ENCODE results near the gene GP5. TPM values are rescaled to one million over a fixed set of nuclear protein-coding genes. Genes with fewer than 3 reads are reported as not detected.

Gene GP5
- total RNA-seq, 2 donors from 2014 or later: 0.09 to 0.13 TPM

GRCh38 chr3:194351080-194351672 lies 47.9 kb downstream of the GP5 start, which contains the start of gene CPN2:
CPN2 (minus strand) TSS chr3:194351328; CDS start chr3:194342702, 8,626 bp downstream.
- H3K36me3 Mint-ChIP-seq (ENCODE audit: low read depth): no peaks in the 10 kb centered on the region
- WGBS, 2 experiments (ENCODE audit: insufficient coverage in 1 of 2, insufficient read length in 1 of 2): 94 to 99% methylated on average over 11 to 24 of the region's 24 CpGs
- H3K9me3 Mint-ChIP-seq: no peaks in the 10 kb centered on the region
- H3K27ac ChIP-seq (ENCODE audit: low read depth, low read length): no peak within 1 kb of the TSS
- H3K27me3 Mint-ChIP-seq (ENCODE audit: insufficient read depth): peaks cover 15% of the 10 kb centered on the region
- no peaks in the 10 kb centered on the region for H3K36me3 ChIP-seq (ENCODE audit: control insufficient read depth, insufficient read depth, low read length)
- H3K4me1 Mint-ChIP-seq: peaks cover 6% of the 10 kb centered on the region
- H3K9ac ChIP-seq (ENCODE audit: extremely low read depth, low read length, poor library complexity, severe bottlenecking): no peak within 1 kb of the TSS
- no peaks in the 10 kb centered on the region for H3K4me1 ChIP-seq (ENCODE audit: control insufficient read depth, insufficient read depth, low read length)
- no peak for DNase-seq
- H3K27ac Mint-ChIP-seq: peak within 1 kb of the TSS; percentile 96
- TF ChIP-seq, protein P1, sequence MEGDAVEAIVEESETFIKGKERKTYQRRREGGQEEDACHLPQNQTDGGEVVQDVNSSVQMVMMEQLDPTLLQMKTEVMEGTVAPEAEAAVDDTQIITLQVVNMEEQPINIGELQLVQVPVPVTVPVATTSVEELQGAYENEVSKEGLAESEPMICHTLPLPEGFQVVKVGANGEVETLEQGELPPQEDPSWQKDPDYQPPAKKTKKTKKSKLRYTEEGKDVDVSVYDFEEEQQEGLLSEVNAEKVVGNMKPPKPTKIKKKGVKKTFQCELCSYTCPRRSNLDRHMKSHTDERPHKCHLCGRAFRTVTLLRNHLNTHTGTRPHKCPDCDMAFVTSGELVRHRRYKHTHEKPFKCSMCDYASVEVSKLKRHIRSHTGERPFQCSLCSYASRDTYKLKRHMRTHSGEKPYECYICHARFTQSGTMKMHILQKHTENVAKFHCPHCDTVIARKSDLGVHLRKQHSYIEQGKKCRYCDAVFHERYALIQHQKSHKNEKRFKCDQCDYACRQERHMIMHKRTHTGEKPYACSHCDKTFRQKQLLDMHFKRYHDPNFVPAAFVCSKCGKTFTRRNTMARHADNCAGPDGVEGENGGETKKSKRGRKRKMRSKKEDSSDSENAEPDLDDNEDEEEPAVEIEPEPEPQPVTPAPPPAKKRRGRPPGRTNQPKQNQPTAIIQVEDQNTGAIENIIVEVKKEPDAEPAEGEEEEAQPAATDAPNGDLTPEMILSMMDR (conservative IDR thresholded peaks at IDR 0.05): no peak
- H3K9me3 ChIP-seq (ENCODE audit: control insufficient read depth, low read length): no peaks in the 10 kb centered on the region
- H3K4me3 ChIP-seq (ENCODE audit: low read length): no peak within 1 kb of the TSS
- peaks cover 4% of the 10 kb centered on the region for H3K27me3 ChIP-seq (ENCODE audit: control insufficient read depth, insufficient read depth, low read length, poor library complexity, severe bottlenecking)
- peak within 1 kb of the TSS; percentile 17 for H3K4me3 Mint-ChIP-seq

DNA sequence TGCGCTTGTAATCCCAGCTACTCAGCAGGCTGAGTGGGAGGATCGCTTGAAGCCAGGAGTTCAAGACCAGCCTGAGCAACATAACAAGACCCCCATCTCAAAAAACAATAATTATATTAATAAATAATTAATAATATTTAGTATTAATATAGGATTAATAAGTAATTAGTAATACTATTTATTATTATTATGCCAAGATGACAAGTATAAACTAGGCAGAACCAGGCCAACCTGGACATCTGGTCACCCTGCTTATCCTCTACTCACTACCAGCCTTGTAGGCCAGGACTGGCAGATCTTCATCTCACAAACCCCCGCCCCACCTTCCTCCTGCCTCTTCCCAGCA lies 48.4 kb downstream of the GP5 start:
- no peaks in the 10 kb centered on the region for H3K9me3 Mint-ChIP-seq
- Histone ChIP-seq H3K36me3 (ENCODE audit: control insufficient read depth, insufficient read depth, low read length) (no peaks in the 10 kb centered on the region), H3K27me3 (ENCODE audit: control insufficient read depth, insufficient read depth, low read length, poor library complexity, severe bottlenecking) (no peaks in the 10 kb centered on the region), H3K4me3 (ENCODE audit: low read length) (no peak overlapping the region), H3K4me1 (ENCODE audit: control insufficient read depth, insufficient read depth, low read length) (no peaks in the 10 kb centered on the region), H3K9me3 (ENCODE audit: control insufficient read depth, low read length) (no peaks in the 10 kb centered on the region), H3K9ac (ENCODE audit: extremely low read depth, low read length, poor library complexity, severe bottlenecking) (no peak overlapping the region), H3K27ac (ENCODE audit: low read depth, low read length) (no peak overlapping the region)
- TF ChIP-seq, protein P1 (conservative IDR thresholded peaks at IDR 0.05): no peak
- DNase-seq: no peak
- H3K4me3 Mint-ChIP-seq: no peak overlapping the region
- WGBS, 2 experiments (ENCODE audit: insufficient coverage in 1 of 2, insufficient read length in 1 of 2): 86 to 100% methylated on average over 1 to 2 of the region's 3 CpGs
- peak overlapping the region; percentile 96 for H3K27ac Mint-ChIP-seq
- no peaks in the 10 kb centered on the region for H3K36me3 Mint-ChIP-seq (ENCODE audit: low read depth)
- peaks cover 13% of the 10 kb centered on the region for H3K27me3 Mint-ChIP-seq (ENCODE audit: insufficient read depth)
- peaks cover 6% of the 10 kb centered on the region for H3K4me1 Mint-ChIP-seq

GRCh38 chr3:194348354-194348753 lies 50.7 kb downstream of the GP5 start:
- Histone ChIP-seq H3K36me3 (ENCODE audit: control insufficient read depth, insufficient read depth, low read length) (no peaks in the 10 kb centered on the region), H3K27me3 (ENCODE audit: control insufficient read depth, insufficient read depth, low read length, poor library complexity, severe bottlenecking) (no peaks in the 10 kb centered on the region), H3K27ac (ENCODE audit: low read depth, low read length) (no peak overlapping the region), H3K4me3 (ENCODE audit: low read length) (no peak overlapping the region), H3K4me1 (ENCODE audit: control insufficient read depth, insufficient read depth, low read length) (no peaks in the 10 kb centered on the region), H3K9ac (ENCODE audit: extremely low read depth, low read length, poor library complexity, severe bottlenecking) (no peak overlapping the region), H3K9me3 (ENCODE audit: control insufficient read depth, low read length) (no peaks in the 10 kb centered on the region)
- Mint-ChIP-seq H3K4me1 (peaks cover 6% of the 10 kb centered on the region), H3K27me3 (ENCODE audit: insufficient read depth) (peaks cover 16% of the 10 kb centered on the region), H3K4me3 (no peak overlapping the region), H3K9me3 (no peaks in the 10 kb centered on the region), H3K27ac (no peak overlapping the region), H3K36me3 (ENCODE audit: low read depth) (no peaks in the 10 kb centered on the region)
- TF ChIP-seq, protein P1 (conservative IDR thresholded peaks at IDR 0.05): no peak
- 86 to 94% methylated on average over 4 to 6 of the region's 6 CpGs for WGBS, 2 experiments (ENCODE audit: insufficient coverage in 1 of 2, insufficient read length in 1 of 2)
- no peak for DNase-seq
